PC-3 (cell line): ENCODE measurements around the gene NXPH2. TPM values are rescaled to one million over a fixed set of nuclear protein-coding genes. Genes with fewer than 3 reads are reported as not detected.
A peak's percentile ranks its signal among the peaks of the same experiment; 100 is the strongest.

ENCODE experiments used
- ATAC-seq: fragments of 200-7000 bp; cut with Tn5 transposase; 2 replicates; pipeline ENCODE4 v1.9.1; 2020; ENCODE audit warnings: mild to moderate bottlenecking, moderate library complexity
- BruUV-seq: library from RNA; stranded (reverse); fragments of 400-500 nt; replicated peaks from 2 replicates; lab custom pipeline; 2021; lab: Mats Ljungman, UMichigan
- CTCF ChIA-PET: fragments of 300-600 bp; sonication (Branson Sonifier 250); formaldehyde crosslinking; loops from one replicate; lab custom pipeline; 2022; ENCODE audit warnings: antibody characterized with exemption; lab: Charles Lee
- POLR2A ChIA-PET: fragments of 300-600 bp; sonication (Branson Sonifier 250); formaldehyde crosslinking; loops from one replicate; lab custom pipeline; 2022; ENCODE audit warnings: antibody characterized with exemption; ENCODE audit not compliant: unreplicated experiment; lab: Charles Lee
- DNase-seq: peaks from one replicate; pipeline ENCODE4 v3.0.0-alpha.2; 2015
- H2AFZ ChIP-seq: fragments of 300-600 bp; sonication (generic); 2 replicates; pipeline ENCODE4 v1.6.0; 2016; ENCODE audit warnings: antibody characterized with exemption, low read length
- H3F3A ChIP-seq: fragments of 300-600 bp; sonication (generic); one replicate; pipeline ENCODE4 v1.6.0; 2017; ENCODE audit warnings: antibody characterized with exemption, low read length, control low read depth, mild to moderate bottlenecking; ENCODE audit not compliant: unreplicated experiment
- H3K27ac ChIP-seq: fragments of 300-600 bp; sonication (generic); 2 replicates; pipeline ENCODE4 v1.5.1; 2016; ENCODE audit warnings: mild to moderate bottlenecking, low read length
- H3K27me3 ChIP-seq: fragments of 300-600 bp; sonication (generic); 2 replicates; pipeline ENCODE4 v1.6.1; 2016; ENCODE audit warnings: low read length, mixed read lengths
- H3K36me3 ChIP-seq: fragments of 300-600 bp; sonication (generic); 2 replicates; pipeline ENCODE4 v1.6.1; 2016; ENCODE audit warnings: low read depth, mixed run types, low read length, mixed read lengths
- H3K4me1 ChIP-seq: fragments of 300-600 bp; sonication (generic); 2 replicates; pipeline ENCODE4 v1.5.1; 2016; ENCODE audit warnings: low read length; ENCODE audit not compliant: insufficient read depth
- H3K4me2 ChIP-seq: fragments of 300-600 bp; sonication (generic); 2 replicates; pipeline ENCODE4 v1.6.0; 2016; ENCODE audit warnings: low read length
- H3K4me3 ChIP-seq: fragments of 300-600 bp; sonication (generic); 2 replicates; pipeline ENCODE4 v1.5.1; 2016; ENCODE audit warnings: mild to moderate bottlenecking, low read length, mixed read lengths
- H3K79me2 ChIP-seq: fragments of 300-600 bp; sonication (generic); 2 replicates; pipeline ENCODE4 v1.6.1; 2017; ENCODE audit warnings: low read length, mixed read lengths
- H3K9ac ChIP-seq: fragments of 300-600 bp; sonication (generic); 2 replicates; pipeline ENCODE4 v1.6.0; 2016; ENCODE audit warnings: mild to moderate bottlenecking, low read length
- H3K9me2 ChIP-seq: fragments of 300-600 bp; sonication (generic); replicated peaks from 2 replicates; pipeline ENCODE4 v1.6.1; 2016; ENCODE audit warnings: mixed run types, low read length, mixed read lengths
- H3K9me3 ChIP-seq: fragments of 300-600 bp; sonication (generic); 2 replicates; pipeline ENCODE4 v1.6.1; 2016; ENCODE audit warnings: low read length, mixed read lengths
- H4K20me1 ChIP-seq: fragments of 300-600 bp; sonication (generic); 2 replicates; pipeline ENCODE4 v1.6.1; 2016; ENCODE audit warnings: low read length, mixed read lengths
- EZH2 ChIP-seq: fragments of 300-600 bp; sonication (generic); IDR thresholded peaks from one replicate; pipeline ENCODE4 v1.6.1; 2017; ENCODE audit warnings: antibody characterized with exemption, mild to moderate bottlenecking, low read length; ENCODE audit not compliant: unreplicated experiment
- EZH2phosphoT487 ChIP-seq: fragments of 300-600 bp; sonication (generic); IDR thresholded peaks from 2 replicates; pipeline ENCODE4 v1.6.1; 2018; ENCODE audit warnings: mild to moderate bottlenecking, antibody characterized with exemption, low read length, borderline replicate concordance
- intact Hi-C: fragments of 100-400 bp; cut with micrococcal nuclease; formaldehyde crosslinking; loops from 2 replicates; pipeline ENCODE4 v1.9.0; 2023
- total RNA-seq: library from RNA; depleted of rRNA; stranded (reverse); fragments of >200 nt; gene quantifications from 2 replicates; pipeline ENCODE4 v1.2.3, GENCODE V29; 2014
- TF ChIP-seq, protein P1 (sequence below): fragments of 300-600 bp; sonication (generic); conservative IDR thresholded peaks from 2 replicates; pipeline ENCODE4 v1.5.1; 2017; ENCODE audit warnings: antibody characterized with exemption, low read depth, mild to moderate bottlenecking, low read length

NXPH2 gene
- total RNA-seq, 1 experiment from 2014 or later = not detected

DNA sequence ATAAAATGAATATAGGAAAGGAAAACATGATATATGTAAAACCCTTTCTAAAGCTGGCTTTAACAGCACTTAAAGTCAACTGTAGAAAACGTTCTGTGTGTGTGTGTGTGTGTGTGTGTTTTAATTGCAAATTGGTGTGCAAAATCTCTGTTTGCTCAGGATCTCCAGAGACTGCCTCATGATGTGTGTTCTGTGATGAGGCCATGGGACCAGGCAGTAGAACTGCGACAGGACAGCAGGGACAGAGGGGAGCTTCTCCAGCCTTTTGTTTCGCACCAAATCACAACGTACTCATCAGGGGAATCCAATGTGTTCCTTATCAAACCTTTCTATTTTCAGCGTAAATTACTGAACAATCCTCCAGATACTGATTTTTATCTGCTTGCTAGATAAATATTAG lies 66.7 kb downstream of the NXPH2 start:
- DNase-seq (no peak), ATAC-seq (no peak)
- H3K27me3 ChIP-seq = no peaks in the 10 kb centered on the region
- H3K9ac ChIP-seq = no peak overlapping the region
- no peaks in the 10 kb centered on the region for H3K9me3 ChIP-seq
- peaks cover 10% of the 10 kb centered on the region for H3K4me1 ChIP-seq
- H3K4me2 ChIP-seq = no peak overlapping the region
- no peaks in the 10 kb centered on the region for H3K36me3 ChIP-seq
- no peaks in the 10 kb centered on the region for H3K79me2 ChIP-seq
- POLR2A ChIA-PET = no interaction called here
- H2AFZ ChIP-seq = no peak overlapping the region
- intact Hi-C loops = loop anchor here (10.0 kb wide), 1 partner anchor 339 kb away; no protein-coding TSS in a partner anchor
- BruUV-seq = no TSS peak
- CTCF ChIA-PET = no interaction called here
- no peaks in the 10 kb centered on the region for H4K20me1 ChIP-seq
- no peak overlapping the region for H3K27ac ChIP-seq
- H3F3A ChIP-seq = no peaks in the 10 kb centered on the region
- no peak overlapping the region for H3K4me3 ChIP-seq
- TF ChIP-seq EZH2phosphoT487 (no peak), EZH2 (no peak)
- TF ChIP-seq, protein P1, sequence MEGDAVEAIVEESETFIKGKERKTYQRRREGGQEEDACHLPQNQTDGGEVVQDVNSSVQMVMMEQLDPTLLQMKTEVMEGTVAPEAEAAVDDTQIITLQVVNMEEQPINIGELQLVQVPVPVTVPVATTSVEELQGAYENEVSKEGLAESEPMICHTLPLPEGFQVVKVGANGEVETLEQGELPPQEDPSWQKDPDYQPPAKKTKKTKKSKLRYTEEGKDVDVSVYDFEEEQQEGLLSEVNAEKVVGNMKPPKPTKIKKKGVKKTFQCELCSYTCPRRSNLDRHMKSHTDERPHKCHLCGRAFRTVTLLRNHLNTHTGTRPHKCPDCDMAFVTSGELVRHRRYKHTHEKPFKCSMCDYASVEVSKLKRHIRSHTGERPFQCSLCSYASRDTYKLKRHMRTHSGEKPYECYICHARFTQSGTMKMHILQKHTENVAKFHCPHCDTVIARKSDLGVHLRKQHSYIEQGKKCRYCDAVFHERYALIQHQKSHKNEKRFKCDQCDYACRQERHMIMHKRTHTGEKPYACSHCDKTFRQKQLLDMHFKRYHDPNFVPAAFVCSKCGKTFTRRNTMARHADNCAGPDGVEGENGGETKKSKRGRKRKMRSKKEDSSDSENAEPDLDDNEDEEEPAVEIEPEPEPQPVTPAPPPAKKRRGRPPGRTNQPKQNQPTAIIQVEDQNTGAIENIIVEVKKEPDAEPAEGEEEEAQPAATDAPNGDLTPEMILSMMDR = no peak
- no peaks in the 10 kb centered on the region for H3K9me2 ChIP-seq

DNA sequence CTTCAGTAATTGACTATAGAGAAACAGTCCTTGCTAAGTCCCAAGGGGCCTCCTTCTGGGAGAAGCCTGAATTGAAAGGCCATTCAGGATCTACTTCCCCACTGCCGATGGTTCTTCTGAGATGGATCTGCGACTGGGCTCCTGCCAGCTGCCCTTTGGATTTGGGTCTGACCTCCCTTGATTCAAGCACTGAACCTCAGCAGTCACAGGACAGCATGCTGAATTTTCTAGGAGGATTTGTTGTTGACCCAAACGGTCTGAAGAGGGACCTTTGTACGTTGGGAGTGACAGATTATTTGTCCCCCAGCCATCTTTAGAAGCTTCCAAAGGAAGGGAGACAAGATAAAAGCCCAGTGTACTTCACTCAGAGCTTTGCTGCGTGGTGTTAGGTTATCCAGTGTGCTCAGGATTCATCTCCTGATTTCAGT lies 67.1 kb downstream of the NXPH2 start:
- H3K4me3 ChIP-seq = no peak overlapping the region
- TF ChIP-seq, protein P1 = no peak
- TF ChIP-seq EZH2 = no peak
- TF ChIP-seq EZH2phosphoT487 = no peak
- H3K27ac ChIP-seq = no peak overlapping the region
- peaks cover 10% of the 10 kb centered on the region for H3K4me1 ChIP-seq
- H3K9me3 ChIP-seq = no peaks in the 10 kb centered on the region
- no peaks in the 10 kb centered on the region for H3F3A ChIP-seq
- H3K9me2 ChIP-seq = no peaks in the 10 kb centered on the region
- POLR2A ChIA-PET = no interaction called here
- no peaks in the 10 kb centered on the region for H3K27me3 ChIP-seq
- intact Hi-C loops = loop anchor here (10.0 kb wide), 1 partner anchor 338 kb away; no protein-coding TSS in a partner anchor
- ATAC-seq (no peak), DNase-seq (no peak)
- no peak overlapping the region for H3K4me2 ChIP-seq
- no TSS peak for BruUV-seq
- H3K36me3 ChIP-seq = no peaks in the 10 kb centered on the region
- H2AFZ ChIP-seq = no peak overlapping the region
- no peak overlapping the region for H3K9ac ChIP-seq
- H4K20me1 ChIP-seq = no peaks in the 10 kb centered on the region
- CTCF ChIA-PET = no interaction called here
- H3K79me2 ChIP-seq = no peaks in the 10 kb centered on the region

DNA sequence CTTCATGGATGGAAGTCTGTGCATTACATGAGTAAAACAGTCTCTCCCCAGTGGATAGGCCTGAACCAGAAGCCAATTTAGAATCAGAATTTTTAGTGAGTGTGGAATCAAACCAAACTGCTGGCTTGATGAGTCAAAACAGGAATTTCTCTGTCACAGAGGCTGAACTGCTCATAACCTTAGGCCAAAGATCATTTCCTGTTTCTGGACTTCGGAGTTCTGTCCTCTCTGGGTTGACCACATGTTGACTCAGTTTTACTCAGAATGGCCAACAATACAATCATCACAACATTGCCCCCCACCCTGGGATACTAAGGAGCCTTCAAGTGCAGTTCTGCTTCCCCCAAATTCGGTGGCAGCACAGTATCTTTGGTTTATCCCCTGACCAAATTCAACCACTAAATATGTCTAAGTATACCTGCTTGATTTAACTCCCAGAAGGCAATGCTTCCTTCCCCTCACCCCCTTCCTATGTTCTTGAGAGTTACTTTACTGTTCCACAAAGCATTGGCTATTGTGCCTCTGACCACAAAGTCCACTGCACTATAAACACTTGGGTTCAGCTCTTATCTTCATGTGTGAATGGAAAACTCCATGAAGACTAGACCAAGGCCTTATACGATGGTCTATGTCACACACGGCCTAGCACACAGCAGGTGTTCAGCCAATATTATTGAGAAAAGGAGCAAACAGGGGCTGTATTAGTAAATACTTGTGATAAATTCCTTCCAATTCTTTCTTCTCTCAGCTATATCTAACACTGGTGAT lies 67.8 kb downstream of the NXPH2 start:
- H3K4me2 ChIP-seq = no peak overlapping the region
- H4K20me1 ChIP-seq = no peaks in the 10 kb centered on the region
- H3K36me3 ChIP-seq = no peaks in the 10 kb centered on the region
- no peaks in the 10 kb centered on the region for H3F3A ChIP-seq
- ChIA-PET CTCF (no interaction called here), POLR2A (no interaction called here)
- no peak overlapping the region for H3K27ac ChIP-seq
- BruUV-seq = no TSS peak
- no peak for TF ChIP-seq EZH2phosphoT487
- no peak for TF ChIP-seq EZH2
- TF ChIP-seq, protein P1 = no peak
- no peak overlapping the region for H3K4me3 ChIP-seq
- H3K27me3 ChIP-seq = no peaks in the 10 kb centered on the region
- H3K79me2 ChIP-seq = no peaks in the 10 kb centered on the region
- intact Hi-C loops = loop anchor here (10.0 kb wide), 1 partner anchor 338 kb away; no protein-coding TSS in a partner anchor
- H2AFZ ChIP-seq = no peak overlapping the region
- H3K9me3 ChIP-seq = no peaks in the 10 kb centered on the region
- DNase-seq = peak; percentile 40
- H3K4me1 ChIP-seq = peaks cover 10% of the 10 kb centered on the region
- no peak overlapping the region for H3K9ac ChIP-seq
- ATAC-seq = peak; percentile 35; the same call in 1 of the 2 replicates
- H3K9me2 ChIP-seq = no peaks in the 10 kb centered on the region
